GM12872 (cell line): ENCODE results near the gene SCPEP1.

Source experiments
- CTCF ChIP-seq: IDR thresholded peaks from 3 replicates; pipeline ENCODE4 v1.5.1; 2011; ENCODE audit warnings: low read depth, mild to moderate bottlenecking, low read length, moderate library complexity; ENCODE audit not compliant: insufficient read depth

The SCPEP1 gene

GRCh38 chr17:56947741-56948140 is 30.2 kb upstream of the SCPEP1 start:
- no peak for TF ChIP-seq CTCF

- no peak for TF ChIP-seq CTCF
These were observed 29.4 kb upstream of the SCPEP1 start for GRCh38 chr17:56948491-56948890.

- no peak for TF ChIP-seq CTCF
These were observed 28.3 kb upstream of the SCPEP1 start for GRCh38 chr17:56949595-56949994.

GRCh38 chr17:56956992-56957391 is 20.9 kb upstream of the SCPEP1 start:
- TF ChIP-seq CTCF = no peak

- peak; percentile 99 for TF ChIP-seq CTCF
These were observed 17.1 kb upstream of the SCPEP1 start, which contains the start of gene COIL for GRCh38 chr17:56960596-56961538. COIL (minus strand) TSS chr17:56961050; CDS start chr17:56961019, 31 bp downstream.

- TF ChIP-seq CTCF = no peak
These were observed 11.6 kb upstream of the SCPEP1 start for GRCh38 chr17:56966338-56966737.

GRCh38 chr17:56970974-56971373 is 7.0 kb upstream of the SCPEP1 start:
- no peak for TF ChIP-seq CTCF
